HK-2 (cell line): ENCODE data around the gene ANO6.

ENCODE experiments used
- DNase-seq: peaks from one replicate; pipeline ENCODE4 v3.0.0-alpha.2; 2018; ENCODE audit not compliant: unreplicated experiment

ANO6 gene

DNA sequence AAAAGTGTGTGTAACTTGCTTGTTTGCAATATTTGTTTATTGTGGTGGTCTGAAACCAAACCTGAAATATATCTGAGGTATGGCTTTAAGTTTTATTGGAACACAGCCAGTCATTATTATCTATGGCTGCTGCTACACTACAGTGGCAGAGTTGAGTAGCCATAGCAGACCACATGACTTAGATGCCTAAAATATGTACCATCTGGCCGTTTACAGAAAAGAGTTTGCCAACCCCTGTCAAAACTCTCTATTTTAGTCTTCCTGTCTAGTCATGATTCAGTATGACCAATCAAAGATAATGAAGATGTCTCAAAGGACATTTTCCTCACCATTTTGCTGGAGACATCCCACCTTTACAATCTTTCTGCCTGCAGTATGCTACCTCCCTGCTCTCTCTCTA lies 242.3 kb downstream of the ANO6 start:
- DNase-seq = no peak

DNA sequence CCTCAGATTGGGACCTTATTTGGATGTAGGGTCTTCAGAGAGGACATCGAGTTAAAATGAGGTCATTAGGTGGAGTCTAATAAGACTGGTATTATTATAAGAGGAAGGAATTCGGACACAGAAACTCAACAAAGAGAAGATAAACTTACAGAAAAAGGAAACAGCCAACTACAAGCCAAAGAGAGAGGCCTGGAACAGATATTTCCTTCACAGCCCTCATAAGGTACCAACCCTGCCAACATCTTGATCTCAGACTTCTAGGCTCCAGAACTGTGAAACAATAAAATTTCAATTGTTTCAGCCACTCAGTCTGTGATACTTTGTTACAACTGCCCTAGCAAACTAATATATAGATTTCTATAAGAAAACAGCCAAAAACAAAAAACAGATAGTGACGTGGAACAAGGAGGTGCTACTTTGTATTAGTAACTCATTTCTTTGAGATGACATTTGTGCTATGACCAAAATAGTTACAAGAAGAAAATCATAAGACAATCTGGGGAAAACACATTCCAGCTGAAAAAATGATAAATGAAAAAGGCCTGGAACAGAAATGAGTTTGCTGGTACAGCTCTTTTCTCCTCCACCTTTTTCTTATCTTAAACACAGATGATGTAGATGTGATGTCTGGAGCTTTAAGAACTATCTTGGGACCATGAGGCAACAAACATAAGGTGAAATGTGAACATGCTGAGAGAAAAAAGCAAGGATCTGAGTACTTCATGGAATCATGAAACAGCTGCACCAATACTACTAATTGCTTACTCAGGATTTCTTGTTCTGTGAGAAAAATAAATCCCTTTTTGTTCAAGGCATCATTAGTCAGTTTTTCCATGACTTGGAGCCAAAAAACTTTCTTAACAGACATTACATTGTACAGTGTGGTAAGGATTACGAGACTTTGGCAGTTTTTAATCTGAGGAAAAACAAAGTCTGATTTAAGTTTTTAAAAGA lies 243.2 kb downstream of the ANO6 start:
- no peak for DNase-seq

DNA sequence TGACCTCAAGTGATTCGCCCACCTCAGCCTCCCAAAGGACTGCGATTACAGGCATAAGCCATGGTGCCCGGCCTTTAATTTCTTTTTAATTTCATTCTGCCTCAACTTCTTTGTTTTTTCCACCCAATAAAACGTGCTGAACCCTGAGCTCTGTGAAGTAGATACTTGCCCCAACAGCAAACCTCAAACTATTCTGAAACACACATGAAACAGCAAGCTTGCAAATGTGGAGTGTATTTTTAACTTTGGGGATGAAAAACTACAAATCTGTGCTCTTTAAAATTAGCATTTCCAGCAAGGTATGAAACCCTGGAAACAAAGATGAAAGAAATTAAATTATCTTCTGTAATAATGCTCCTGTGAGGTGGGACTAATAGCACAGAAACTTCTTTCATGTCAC lies 246.6 kb downstream of the ANO6 start:
- DNase-seq = no peak

DNA sequence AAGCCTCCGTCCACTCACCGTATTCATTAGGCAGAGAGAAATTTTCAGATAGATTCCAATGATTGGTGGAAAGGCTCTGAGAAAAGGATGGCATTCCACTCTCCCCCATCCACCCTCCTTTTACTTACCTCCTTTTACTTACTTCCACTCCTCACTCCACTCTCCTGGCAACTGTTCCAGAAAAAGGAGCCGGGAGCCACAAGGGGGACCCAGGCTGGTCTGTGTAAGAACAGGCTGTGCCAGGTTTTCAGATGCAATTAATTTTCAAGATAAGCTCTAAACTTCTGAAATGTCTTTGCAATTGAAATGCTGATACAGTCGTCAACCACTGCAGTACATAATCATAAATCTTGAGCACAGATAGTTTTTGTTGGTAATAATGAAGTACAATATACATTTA lies 248.8 kb downstream of the ANO6 start:
- no peak for DNase-seq

DNA sequence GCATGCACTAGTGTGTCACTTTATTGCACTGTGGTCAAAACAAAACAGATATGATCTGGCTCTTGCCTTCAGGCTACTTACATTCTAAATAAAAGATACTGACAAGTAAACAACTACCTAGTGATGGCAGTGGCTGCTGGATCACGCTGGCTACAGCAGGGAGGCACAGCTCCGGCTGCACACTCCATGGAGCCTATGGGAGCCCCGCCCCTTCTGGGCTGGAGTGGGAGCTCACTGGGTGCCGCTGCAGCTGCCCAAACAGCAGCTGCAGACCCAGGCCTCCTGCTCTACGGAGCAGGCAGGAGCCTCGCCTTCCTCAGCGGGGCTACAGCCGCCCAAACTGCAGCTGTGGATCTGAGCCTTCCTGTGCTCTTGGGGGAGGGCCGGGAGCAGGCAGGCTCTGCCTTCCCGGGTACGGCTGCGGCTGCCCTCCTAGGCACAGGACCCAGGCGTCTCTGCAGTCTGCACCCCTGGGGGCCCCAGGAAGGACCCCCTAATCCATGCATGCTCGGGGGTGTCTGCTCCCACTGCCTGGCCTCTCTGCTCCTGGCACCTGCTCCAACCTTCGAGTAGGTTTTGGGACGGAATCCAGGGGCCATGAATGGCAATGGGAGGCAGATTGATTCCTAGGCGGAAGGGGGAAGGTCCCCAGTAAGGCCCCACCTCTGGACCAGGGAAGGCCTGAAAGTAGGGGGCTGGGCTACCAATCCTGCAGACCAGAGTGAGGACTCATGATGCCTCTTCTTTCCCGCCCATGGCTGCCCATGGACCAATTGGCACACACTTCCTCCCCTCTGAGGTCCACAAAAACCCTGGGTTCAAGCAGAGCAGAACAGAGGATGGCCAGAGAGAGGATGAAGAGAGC lies 253.1 kb downstream of the ANO6 start:
- DNase-seq = no peak

DNA sequence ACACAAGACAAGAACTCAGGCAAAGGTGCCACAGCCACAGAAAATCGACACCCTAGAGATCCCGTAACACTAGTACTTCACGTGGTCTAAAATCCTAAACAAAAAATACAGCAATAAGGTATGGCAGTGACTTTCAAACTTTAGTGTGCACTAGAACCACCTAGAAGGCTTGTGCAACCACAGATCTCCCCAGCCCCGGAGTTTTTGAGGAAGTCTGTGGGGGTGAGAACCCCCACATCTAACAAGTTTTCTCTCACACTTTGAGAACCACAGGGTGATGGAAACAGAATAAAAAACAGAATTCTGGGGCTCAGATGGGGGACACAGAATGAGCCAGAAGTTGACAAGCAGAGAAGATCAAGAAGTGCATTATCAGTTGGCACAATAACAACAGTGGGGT lies 254.0 kb downstream of the ANO6 start:
- no peak for DNase-seq

DNA sequence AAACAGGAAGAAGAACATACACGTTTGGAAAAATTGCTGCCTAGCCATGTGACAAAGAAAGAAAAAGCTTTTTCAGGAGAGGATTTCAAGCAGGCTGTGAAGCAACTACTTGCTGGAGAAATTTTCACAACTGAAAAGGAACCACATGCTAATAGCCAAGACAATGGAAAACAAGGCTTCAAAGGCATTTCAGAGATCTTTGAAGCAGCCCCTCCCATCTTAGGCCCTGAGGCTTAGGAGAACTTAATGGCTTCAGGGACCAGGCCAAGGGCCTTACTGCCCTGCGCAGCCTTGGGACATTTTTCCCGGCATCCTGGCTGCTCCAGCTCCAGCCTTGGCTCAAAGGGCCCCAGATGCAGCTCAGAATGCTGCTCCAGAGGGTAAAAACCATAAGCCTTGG lies 257.7 kb downstream of the ANO6 start:
- no peak for DNase-seq

DNA sequence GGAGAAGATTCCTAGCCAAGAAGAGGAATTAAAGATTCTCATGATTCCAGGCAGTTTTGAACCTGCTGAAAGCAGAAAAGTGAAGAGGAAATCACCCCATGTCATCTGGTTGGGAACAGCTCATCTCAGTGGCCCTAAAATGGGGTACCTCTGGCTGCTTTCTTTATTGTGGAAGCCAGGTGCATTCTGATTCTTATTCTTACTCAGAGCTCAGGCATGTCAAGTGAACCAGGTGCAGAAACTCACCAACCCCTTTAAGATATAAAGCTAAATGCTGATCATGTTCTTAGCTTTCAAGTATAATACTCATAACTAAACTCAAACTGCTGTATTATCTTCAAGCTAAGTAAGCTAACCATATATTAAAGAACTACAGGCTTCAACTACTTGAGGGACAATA lies 259.7 kb downstream of the ANO6 start:
- DNase-seq = no peak

DNA sequence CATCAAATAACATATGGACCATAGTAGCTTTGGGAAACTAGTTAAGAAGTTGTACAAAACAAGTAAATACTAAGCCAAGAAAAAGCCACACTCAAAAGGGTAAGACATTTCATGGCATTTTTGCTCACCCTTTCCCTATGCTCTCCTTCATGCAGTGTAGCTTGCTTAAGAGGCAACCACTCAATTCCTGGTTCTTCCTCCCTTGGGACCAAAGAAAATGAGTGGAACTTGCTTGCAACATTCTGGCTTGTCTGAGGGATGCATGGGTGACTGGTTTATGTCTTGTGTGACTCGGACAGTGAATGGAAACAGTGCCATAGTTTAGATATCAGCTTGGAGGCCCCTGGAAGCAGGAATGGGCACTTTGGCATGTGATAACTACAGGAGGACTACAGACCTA lies 261.6 kb downstream of the ANO6 start:
- no peak for DNase-seq

DNA sequence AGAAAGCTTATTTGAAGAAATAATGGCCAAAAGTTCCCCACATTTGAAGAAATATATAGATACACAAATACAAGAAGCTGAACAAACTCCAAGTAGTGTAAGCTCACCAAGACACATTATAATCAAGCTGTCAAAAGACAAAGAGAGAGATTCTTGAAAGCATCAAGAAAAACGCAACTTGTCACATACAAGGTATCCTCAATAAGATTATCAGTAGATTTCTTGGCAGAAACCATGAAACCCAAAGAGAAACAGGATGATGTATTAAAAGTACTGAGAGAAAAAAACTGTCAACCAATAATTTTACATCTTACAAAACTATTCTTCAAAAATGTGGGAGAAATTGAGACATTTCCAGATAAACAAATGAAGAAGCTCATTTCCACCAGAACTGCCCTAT lies 263.0 kb downstream of the ANO6 start:
- DNase-seq = no peak

DNA sequence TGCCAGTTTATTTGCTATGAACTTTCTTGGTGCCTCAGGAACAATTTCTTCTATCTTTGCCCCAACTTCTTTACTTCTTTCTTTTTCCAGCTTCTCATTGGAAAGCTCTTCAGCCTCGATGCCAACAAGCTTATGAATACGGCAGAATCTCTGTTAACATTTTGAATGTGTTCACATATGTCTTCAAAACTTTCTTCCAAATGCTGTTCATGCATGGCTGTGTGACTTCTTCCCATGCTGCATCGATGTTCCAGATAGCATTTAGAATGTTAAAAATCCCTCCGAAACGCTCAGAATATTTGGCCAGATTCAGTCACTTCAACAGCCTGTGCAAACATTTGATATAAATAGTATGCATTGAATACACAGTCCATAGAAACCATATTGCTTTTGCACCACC lies 265.9 kb downstream of the ANO6 start:
- no peak for DNase-seq

DNA sequence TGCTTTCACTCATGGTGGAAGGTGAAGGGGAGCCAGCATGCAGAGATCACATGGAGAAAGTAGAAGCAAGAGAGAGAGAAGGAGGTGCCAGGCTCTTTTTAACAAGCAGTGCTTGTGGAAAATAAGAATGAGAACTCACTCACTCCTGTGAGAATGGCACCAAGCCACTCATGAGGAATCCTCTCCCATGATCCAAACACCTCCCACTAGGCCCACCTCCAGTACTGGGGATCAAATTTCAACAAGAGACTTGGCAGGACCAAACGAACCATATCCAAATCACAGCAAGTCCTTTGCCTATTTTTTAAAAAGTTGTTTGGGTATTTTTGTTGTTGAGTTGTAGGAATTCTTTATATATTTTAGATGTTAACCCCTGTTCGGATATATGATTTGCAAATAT lies 267.7 kb downstream of the ANO6 start:
- DNase-seq = no peak
